DMS153 treated with DMSO at 0.1 percent for 48 hours (cell line): ENCODE results near the gene TMEM214.

Experiments used
- DNase-seq: peaks from one replicate; lab custom pipeline; 2025; ENCODE audit not compliant: unreplicated experiment; lab: John Stamatoyannopoulos, UW

TMEM214 gene, protein sequence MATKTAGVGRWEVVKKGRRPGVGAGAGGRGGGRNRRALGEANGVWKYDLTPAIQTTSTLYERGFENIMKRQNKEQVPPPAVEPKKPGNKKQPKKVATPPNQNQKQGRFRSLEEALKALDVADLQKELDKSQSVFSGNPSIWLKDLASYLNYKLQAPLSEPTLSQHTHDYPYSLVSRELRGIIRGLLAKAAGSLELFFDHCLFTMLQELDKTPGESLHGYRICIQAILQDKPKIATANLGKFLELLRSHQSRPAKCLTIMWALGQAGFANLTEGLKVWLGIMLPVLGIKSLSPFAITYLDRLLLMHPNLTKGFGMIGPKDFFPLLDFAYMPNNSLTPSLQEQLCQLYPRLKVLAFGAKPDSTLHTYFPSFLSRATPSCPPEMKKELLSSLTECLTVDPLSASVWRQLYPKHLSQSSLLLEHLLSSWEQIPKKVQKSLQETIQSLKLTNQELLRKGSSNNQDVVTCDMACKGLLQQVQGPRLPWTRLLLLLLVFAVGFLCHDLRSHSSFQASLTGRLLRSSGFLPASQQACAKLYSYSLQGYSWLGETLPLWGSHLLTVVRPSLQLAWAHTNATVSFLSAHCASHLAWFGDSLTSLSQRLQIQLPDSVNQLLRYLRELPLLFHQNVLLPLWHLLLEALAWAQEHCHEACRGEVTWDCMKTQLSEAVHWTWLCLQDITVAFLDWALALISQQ

DNA sequence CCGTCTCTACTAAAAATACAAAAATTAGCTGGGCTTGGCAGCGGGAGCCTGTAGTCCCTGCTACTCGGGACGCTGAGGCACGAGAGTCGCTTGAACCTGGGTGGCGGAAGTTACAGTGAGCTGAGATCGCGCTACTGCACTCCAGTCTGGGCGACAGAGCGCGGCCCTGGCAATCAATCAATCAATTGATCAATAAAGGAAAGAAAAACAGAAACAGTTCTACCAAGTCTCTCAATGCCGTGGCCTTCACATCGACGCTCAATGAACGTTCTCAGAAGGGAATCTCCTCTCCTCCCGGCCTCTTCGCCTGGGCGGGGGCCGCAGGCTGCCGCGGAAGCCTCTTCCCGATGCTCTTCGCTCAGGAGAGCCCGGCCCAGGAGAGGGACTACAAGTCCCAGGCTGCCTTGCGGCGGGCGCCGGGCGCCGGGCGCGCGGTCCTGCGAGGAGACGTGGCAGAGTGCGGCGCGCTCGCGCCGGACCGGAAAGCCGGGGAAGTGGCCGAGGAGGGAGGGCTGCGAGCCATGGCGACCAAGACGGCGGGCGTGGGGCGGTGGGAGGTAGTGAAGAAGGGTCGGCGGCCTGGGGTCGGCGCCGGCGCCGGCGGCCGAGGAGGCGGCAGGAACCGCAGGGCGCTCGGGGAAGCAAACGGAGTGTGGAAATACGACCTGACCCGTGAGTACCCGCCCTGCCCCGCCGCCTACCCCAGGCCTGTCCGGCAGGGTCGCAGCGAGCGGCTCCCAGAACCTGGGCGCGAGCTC lies at the start of gene TMEM214:
Gene TMEM214 (plus strand): TSS at position 471 of the 758 bp plus-strand sequence. CDS start 51 bp downstream, at position 522.
- DNase-seq: peak; percentile 67

DNA sequence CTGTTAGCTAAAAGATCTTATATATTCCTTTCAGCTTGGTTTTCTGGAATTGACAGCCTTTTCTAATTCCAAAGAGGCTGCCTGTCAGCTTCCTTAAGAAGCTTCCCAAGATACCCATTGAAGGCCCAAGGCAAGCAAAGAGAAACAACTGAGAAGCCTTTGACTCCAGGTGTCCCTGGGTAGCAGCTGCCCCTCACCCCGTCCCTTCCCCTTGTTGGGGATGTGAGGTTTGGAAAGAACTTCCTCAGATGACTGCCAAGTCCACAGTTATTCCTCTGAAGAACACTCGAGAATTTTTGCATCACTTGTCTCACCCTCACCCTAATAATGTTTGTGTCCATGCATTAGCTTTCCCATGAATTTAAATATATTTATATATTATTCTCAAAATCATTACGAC lies 49.0 kb upstream of the TMEM214 start:
- DNase-seq: no peak

DNA sequence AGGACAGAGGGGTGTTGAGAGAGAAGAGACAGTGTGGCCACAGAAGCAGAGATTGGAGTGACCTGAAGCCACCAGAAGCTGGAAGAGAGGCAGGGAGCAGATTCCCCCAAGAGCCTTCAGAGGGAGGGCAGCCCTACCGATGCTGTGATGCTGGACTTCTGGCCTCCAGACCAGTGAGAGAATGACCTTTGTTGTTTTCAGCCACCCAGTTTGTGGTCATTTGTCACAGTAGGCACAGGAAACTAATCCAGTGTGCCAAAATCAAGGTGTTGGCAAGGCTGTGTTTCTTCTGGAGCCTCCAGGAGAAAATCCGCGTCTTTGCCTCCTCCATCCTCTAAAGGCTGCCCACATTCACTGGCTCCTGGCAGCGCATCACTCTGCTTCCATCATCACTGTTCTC lies 47.0 kb upstream of the TMEM214 start:
- DNase-seq: no peak

DNA sequence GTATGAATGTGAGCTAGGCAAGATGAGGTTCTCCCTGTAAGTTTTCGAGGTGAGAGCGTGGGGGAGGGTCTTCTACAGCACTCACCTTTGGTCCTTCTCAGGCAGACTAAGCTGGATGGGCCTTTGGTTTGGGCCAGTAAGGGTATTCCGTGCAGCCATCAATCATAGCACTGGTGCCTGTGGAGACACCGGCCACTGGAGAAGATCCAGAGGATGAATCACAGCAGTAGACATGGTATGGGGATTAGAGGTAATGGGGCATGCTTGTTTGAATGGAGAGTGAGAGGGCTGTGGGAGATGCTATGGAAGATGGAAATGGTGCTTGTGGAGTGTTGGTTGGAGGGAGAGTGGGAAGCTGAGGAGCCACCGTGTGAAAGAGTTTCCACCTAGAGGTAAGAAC lies 46.2 kb upstream of the TMEM214 start:
- DNase-seq: no peak

DNA sequence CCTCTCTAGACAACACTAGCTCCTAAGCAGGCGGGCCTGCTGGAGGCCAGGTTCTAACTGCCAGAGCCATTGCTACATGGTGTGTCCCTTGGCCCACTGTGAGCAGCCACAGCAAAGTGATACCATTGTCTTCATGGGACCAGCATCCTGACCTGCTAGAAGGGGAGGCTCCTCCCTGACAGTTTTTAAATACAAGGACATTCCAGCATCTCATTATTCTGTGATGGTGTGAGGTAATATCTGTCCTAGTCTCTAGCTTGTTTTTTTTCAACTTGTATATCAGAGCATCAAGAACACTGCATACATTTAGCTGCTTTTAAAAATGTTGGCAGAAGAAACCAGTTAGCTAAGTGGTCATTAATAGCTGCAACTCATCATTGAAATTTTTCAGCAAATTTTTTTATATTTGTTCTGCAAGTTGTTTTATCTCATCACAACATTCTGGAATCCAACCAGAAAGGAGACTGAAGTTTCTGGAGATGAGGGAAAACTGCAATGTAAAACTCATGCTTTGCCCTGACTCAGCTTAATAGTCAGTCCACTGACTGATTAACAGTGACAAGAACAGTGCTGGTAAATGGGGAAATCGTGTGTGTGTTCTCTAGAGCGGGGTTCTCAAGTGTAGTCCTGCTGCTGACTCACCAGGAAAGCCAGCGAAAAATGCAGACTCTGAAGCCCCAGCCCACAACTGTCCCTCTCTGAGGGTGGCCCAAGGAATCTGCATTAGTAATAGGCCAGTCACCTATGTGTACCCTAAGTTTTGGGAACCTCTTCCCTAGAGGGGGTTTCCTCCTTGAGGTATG lies 44.5 kb upstream of the TMEM214 start:
- DNase-seq: no peak

DNA sequence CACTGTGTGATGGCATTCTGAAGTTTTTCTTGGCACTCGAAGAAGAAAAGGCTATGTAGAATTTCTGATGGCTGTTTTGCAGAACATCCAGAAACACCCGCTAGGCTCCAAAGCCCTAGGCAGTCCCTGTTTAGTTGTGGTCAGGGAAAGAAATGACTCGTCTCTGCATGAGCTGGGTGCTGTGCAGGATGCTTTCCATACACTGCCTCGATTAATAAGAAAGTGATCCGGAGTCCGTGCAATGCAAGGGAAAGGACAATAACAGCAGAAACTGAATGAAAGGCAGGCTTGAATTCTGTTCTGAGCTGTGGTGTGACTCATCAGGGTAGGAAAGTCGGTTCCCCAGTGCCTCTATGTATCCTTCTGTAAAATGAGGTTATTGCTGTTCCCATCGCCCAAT lies 43.6 kb upstream of the TMEM214 start:
- DNase-seq: no peak

DNA sequence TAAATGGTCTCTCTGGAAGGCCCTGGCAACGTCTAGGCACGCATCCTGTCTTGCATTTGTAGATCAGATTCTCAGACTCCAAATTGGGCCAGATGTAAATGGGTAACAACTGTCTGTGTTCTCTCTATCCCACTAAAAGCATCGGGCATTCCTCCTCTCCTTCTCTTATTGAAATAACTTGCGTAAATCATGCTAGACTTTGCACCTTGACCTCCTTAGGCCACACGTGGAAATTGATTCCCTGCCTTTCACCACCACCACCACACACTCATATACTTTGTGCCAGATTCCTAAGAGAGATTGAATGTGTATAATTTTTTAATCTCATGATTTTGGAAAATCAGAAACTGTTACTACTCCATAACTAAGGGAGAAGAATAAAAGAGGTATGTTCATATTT lies 41.0 kb upstream of the TMEM214 start:
- no peak for DNase-seq

DNA sequence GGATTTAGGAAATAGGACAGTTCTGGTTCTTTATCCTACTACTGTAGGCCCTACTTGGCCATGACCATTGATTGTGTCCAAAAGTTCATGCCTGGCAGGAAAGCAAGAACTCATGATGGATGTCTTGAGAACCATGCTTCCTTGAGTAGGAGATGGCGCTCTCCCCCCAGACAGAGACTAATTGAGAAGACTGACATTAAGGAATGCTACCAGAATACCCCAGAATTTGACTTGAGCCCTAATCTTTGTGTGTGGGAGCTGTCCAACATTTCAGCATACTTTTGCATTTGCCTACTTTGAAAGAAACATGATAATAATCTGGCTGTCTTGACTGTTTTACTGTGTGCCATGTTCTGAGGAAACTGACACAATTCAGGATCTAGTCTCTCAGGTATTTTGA lies 39.0 kb upstream of the TMEM214 start:
- no peak for DNase-seq

DNA sequence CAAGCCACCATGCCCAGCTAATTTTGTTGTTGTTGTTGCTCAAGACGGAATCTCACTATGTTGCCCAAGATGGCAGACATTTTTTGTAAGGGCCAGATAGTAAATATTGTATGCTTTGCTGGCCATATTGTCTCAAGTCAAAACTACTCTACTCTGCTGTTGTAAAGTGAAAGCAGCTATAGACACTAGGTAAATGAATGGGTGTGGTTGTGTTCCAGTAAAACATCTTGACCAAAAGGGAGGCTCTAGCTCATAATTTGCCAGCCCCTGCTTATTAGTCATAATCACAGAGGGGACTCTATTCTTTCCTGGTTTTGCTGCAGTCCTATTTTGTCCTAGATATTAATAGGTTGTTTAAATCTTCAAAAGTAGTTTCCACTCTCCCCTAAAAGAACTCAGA lies 37.8 kb upstream of the TMEM214 start:
- no peak for DNase-seq

DNA sequence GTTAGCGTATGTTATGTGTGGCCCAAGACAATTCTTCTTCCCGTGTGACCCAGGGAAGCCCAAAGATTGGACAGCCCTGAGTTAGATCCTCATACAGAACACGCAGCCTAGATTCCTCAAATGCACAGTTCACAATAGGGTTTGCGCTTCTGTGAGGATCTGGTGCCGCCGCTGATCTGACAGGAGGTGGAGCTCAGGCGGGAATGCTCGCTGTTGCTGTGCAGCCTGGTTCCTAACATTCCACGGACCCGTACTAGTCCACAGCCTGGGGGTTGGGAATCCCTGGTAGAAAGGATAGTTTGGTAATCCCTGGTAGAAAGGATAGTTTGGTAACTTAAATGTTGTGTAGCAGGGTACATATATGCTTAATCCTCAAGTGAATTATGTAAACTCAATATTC lies 35.4 kb upstream of the TMEM214 start:
- no peak for DNase-seq

DNA sequence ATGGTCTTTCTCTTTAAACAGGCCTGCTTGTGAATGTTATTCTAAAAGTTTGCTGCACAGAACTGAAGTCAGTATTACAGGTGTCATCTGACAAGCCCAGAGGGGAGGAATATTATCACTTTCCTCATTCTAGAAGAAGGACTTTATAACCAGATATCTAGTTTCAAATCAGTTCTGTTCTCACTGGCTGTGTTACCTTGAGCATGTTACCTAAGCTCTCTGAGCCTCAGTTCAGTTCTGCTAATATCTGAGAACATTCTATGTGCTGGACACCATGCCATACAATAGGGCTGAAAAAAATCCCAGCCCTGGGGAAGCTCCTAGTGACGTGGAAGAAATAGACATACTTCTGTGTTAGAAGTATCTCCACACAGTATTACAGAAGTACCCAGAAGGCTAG lies 34.4 kb upstream of the TMEM214 start:
- no peak for DNase-seq

DNA sequence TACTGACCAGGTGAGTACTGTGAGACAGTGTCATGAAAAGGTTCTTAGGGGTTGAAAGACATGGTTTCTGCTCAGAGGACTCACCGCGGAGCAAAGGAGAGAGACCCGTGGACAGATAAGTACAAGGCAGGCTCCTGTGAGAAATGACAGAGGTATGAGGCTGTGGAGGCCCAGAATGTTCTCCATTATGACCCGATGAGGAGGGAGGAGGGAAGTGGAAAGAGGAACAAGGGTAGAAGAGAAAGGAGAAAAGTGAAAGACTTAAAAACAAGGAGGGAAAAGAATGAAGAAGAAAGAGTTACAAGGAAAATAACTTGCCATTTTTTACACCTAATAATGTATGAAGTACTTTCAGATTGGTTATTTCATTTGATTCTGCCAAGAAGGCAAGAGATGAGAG lies 32.5 kb upstream of the TMEM214 start:
- DNase-seq: no peak

DNA sequence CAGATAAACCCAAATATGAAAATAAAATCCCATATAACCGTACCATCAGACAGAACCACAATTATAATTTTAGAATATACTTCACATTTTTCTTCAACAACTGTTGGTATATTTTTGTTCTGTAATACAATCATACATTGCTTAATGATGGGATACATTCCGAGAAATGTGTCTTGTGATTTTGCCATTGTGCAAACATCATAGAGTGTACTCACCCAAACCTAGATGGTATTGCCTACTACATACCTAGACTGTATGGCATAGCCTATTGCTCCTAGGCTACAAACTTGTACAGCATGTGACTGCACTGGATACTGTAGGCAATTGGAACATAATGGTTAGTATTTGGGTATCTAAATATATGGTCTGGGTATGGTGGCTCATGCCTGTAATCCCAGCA lies 31.8 kb upstream of the TMEM214 start:
- no peak for DNase-seq

DNA sequence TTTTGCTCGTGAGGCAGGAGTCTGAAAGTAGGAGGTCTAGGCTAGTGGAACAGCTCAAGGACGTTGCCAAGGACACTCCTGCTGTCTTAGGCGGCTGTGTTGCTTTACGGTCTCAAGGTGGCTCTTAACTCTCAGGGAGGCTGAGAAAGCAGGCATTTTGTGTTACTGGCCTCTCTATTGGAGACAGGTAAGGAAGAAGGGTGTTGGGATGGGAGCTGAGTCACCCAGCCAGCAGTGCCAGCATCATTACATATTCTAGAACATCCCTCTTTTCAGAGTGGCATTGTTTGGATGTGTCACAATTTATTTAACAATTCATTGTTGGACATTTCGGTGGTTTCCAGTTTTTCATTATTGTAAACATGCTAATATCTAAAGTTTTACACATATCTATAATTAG lies 30.8 kb upstream of the TMEM214 start:
- no peak for DNase-seq

DNA sequence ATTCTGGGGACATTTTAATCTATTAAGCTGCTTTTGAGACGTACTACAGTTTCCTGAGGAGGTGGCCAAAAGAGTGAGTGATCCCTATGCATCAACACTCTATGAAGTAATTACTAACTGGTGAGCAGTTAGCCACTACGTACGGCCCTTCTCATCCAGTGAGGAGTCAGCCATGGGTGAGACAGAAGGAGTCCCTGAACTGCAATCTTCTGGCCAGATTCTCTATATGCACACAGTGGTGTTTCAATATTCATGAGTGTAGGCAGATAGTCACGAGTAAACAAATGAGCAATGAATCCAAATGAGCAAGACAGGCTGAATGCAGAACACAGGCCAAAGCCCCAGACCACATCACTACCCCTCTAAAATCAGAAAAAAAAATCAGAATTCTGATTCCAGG lies 29.8 kb upstream of the TMEM214 start:
- DNase-seq: no peak

DNA sequence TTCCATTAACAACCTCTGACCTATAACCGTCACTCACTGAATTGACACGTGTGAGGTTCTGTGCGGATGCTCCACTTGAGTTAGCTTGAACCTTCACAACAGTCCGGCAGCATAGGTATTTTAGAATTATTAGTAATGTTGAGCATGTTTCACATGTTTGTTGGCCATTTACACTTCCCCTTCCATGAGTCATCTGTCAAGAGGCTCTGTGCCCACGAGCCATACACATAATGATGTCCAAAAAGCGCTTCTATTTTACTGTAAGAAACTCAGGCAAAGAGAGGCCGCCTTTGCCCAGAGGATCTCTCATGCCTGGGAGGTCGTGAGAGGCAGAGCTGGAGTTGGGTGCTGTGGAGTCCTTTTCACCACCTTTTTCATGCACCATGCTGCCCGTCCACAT lies 28.9 kb upstream of the TMEM214 start:
- no peak for DNase-seq

DNA sequence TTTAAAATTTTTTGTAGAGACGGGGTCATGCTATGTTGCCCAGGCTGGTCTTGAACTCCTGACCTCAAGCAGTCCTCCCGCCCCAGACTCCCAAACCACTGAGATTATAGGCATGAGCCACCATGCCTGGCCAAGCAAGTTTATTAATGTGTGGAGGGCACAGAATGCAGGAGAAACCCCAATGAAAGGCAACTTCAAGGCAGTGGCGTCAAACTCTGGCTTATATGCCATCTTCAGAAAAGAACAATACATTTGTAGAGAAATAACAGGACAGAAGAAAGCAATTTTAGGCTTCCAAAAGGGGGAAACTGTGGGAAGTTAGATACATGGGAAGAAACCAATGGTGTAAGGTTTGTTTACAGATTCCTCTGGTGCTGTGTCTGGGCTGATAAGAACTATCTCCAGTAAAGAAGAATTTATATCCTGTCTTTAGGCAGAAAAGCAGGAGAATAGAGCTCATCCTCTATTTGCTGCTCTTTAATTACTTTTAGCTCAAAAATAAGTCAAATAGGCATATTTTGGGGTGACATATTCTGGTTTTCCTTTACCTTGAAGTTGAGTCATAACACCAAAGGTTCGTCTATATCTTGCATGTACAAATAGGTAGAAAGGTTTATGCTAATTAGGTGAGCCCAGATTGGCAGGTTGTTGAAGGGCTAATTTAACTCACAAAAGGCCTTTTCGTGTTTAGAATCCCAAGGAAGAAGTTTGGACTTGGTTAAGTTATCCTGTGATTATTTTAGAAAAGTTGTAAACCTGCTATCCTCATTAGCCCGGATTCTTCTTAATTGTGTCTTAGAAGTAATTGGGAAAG lies 26.0 kb upstream of the TMEM214 start:
- no peak for DNase-seq

DNA sequence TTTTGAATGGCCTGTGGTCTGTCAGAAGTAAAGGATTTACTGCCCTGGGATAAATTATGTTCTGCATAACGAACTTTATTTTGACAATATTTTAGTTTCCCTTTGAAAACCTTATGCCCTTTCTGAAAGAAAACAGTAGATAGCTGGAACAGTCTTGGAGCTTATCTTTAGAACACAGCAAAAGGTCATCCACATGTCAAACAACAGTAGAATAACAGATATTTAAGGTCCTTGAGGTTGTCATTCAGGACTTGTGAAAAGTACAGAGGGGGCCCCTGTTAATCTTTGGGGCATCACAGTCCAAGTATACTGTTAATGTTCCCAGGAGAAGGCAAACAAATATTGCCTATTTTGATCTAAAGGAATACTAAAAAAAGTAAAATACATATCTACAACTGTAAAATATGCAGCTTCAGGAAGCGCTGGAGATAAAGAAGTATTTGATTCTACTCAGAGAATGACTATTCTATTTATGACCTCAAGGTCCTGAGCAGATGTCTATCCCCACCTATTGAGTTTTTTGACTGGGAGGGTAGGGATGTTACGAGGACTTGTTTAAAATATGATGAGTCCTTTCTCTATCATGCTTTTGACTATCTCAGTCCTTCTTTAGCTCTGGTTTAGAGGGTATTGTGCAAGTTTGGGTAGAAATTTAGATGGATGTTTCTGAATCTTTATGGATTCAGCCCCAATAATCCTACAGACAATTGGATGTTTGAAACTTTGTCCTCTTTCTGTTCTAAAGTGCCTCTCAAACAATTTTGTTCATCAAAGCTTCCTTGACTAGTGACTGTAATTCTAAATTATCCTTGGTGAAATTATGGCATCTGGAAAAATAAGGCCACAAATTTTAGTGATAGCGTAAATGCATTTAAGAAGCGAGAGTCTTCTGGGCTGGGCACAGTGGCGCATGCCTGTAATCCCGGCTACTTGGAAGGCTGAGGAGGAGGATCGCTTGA lies 25.1 kb upstream of the TMEM214 start:
- DNase-seq: no peak

DNA sequence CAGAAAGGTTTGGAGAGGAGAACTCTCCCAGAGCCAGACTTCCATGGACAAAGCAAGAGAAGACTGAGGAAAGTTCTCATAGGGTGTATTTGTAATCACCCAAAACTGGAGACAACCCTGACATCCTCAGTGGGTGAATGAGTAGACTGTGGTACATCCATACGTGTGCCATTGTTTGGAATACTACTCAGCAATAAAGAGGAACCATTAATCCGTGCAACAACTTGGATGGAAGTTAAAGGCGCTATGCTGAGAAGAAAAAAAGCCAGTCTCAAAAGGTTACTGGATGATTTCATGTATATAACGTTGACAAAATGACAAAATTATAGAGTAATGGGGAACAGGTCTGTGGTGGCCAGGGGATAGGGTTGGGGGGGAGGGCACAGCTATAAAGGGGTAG lies 24.1 kb upstream of the TMEM214 start:
- DNase-seq: no peak
